Naive thymus-derived CD8-positive, alpha-beta T cell (primary cell): ENCODE measurements around the gene ANKRD66. TPM values are rescaled to one million over a fixed set of nuclear protein-coding genes. Genes with fewer than 3 reads are reported as not detected.

Experiments
- ATAC-seq, 2 donors: fragments of 150-1000 bp; cut with Tn5 transposase in 1 of 2; sonication (Bioruptor Pico), chemical (Tn5 transposase) in 1 of 2; 1 replicate in 1 of 2; 2 replicates in 1 of 2; pipeline ENCODE4 v1.10.0; 2021; ENCODE audit warnings: mild to moderate bottlenecking in 2 of 2, moderate library complexity in 2 of 2
- POLR2A ChIA-PET: fragments of 350-600 bp; sonication (Branson Sonifier 250); formaldehyde crosslinking; loops from one replicate; lab custom pipeline; 2021; ENCODE audit warnings: antibody characterized with exemption; lab: Charles Lee
- DNase-seq, 10 donors: peaks; one replicate each; pipeline versions ENCODE4 v3.0.0 to v3.0.0-alpha.2; 2020 to 2022
- H3K27ac Mint-ChIP-seq, 10 donors: one replicate each; pipeline ENCODE4 v1.8.0; 2020 to 2022; ENCODE audit warnings: mild to moderate bottlenecking in 10 of 10, mixed read lengths in 10 of 10, moderate library complexity in 4 of 10, inconsistent platforms in 1 of 10
- H3K27me3 Mint-ChIP-seq, 5 donors: one replicate each; pipeline ENCODE4 v1.8.0; 2021 to 2022; ENCODE audit warnings: mixed read lengths in 5 of 5
- H3K36me3 Mint-ChIP-seq, 3 donors: one replicate each; pipeline ENCODE4 v1.8.0; 2020 to 2022; ENCODE audit warnings: mixed read lengths in 3 of 3, mild to moderate bottlenecking in 2 of 3, inconsistent platforms in 1 of 3
- H3K4me1 Mint-ChIP-seq, 4 donors: one replicate each; pipeline ENCODE4 v1.8.0; 2021 to 2022; ENCODE audit warnings: mixed read lengths in 4 of 4
- H3K4me3 Mint-ChIP-seq, 10 donors: one replicate each; pipeline ENCODE4 v1.8.0; 2020 to 2022; ENCODE audit warnings: mild to moderate bottlenecking in 10 of 10, mixed read lengths in 10 of 10, moderate library complexity in 6 of 10, inconsistent platforms in 1 of 10
- H3K9me3 Mint-ChIP-seq, 9 donors: one replicate each; pipeline ENCODE4 v1.8.0; 2020 to 2022; ENCODE audit warnings: mixed read lengths in 9 of 9, mild to moderate bottlenecking in 3 of 9, inconsistent platforms in 1 of 9, moderate library complexity in 1 of 9
- polyA plus RNA-seq, 3 donors: library from polyadenylated mRNA; unstranded; fragments of 300-500 nt; fragmentation: Illumina TruSeq; gene quantifications; one replicate each; pipeline ENCODE4 v1.2.3, GENCODE V29; 2021
- total RNA-seq, 8 experiments: library from RNA in 2 of 8; stranded (reverse) in 2 of 8; gene quantifications; one replicate each; pipeline ENCODE4 v1.2.3 and lab custom pipeline; 2021 to 2026

Gene ANKRD66
- total and polyA plus RNA-seq, 5 experiments from 2014 or later, result not detected

- Mint-ChIP-seq H3K9me3 (no peaks in the 10 kb centered on the region), H3K4me1 (no peaks in the 10 kb centered on the region), H3K27ac (no peak overlapping the region), H3K36me3 (no peaks in the 10 kb centered on the region), H3K27me3 (peaks cover 4 to 9% (median 7%) of the 10 kb centered on the region in 5 donors), H3K4me3 (no peak overlapping the region)
- POLR2A ChIA-PET, result no interaction called here
- peak in 1 of 10 donors; percentile 11 for DNase-seq
- ATAC-seq, result no peak
These were observed 35.0 kb downstream of the ANKRD66 start for GRCh38 chr6:46781478-46782378.

- no peaks in the 10 kb centered on the region for H3K36me3 Mint-ChIP-seq
- H3K27ac Mint-ChIP-seq, result no peak overlapping the region
- POLR2A ChIA-PET, result no interaction called here
- H3K4me1 Mint-ChIP-seq, result no peaks in the 10 kb centered on the region
- DNase-seq (no peak), ATAC-seq (no peak)
- no peaks in the 10 kb centered on the region for H3K9me3 Mint-ChIP-seq
- H3K27me3 Mint-ChIP-seq, result peaks cover 0 to 13% (median 6%) of the 10 kb centered on the region in 5 donors
- H3K4me3 Mint-ChIP-seq, result no peak overlapping the region
These were observed 37.8 kb downstream of the ANKRD66 start for GRCh38 chr6:46784535-46784934.

GRCh38 chr6:46787871-46788540 is 41.3 kb downstream of the ANKRD66 start:
- no peak for DNase-seq
- no peak overlapping the region for H3K4me3 Mint-ChIP-seq
- ATAC-seq, result no peak
- H3K9me3 Mint-ChIP-seq, result no peaks in the 10 kb centered on the region
- POLR2A ChIA-PET, result no interaction called here
- H3K27me3 Mint-ChIP-seq, result peaks cover 0 to 9% (median 4%) of the 10 kb centered on the region in 5 donors
- H3K36me3 Mint-ChIP-seq, result no peaks in the 10 kb centered on the region
- H3K27ac Mint-ChIP-seq, result no peak overlapping the region
- H3K4me1 Mint-ChIP-seq, result no peaks in the 10 kb centered on the region

- POLR2A ChIA-PET, result no interaction called here
- H3K4me1 Mint-ChIP-seq, result no peaks in the 10 kb centered on the region
- no peaks in the 10 kb centered on the region for H3K36me3 Mint-ChIP-seq
- ATAC-seq, result no peak
- no peak for DNase-seq
- H3K27me3 Mint-ChIP-seq, result peaks cover 0 to 9% (median 4%) of the 10 kb centered on the region in 5 donors
- no peak overlapping the region for H3K4me3 Mint-ChIP-seq
- H3K27ac Mint-ChIP-seq, result no peak overlapping the region
- no peaks in the 10 kb centered on the region for H3K9me3 Mint-ChIP-seq
These were observed 42.1 kb downstream of the ANKRD66 start for GRCh38 chr6:46788791-46789190.

GRCh38 chr6:46789434-46790354 is 43.0 kb downstream of the ANKRD66 start:
- POLR2A ChIA-PET, result no interaction called here
- peaks cover 0 to 9% (median 4%) of the 10 kb centered on the region in 5 donors for H3K27me3 Mint-ChIP-seq

GRCh38 chr6:46790355-46790874 is 43.7 kb downstream of the ANKRD66 start:
- H3K4me3 Mint-ChIP-seq, result no peak overlapping the region
- ATAC-seq, result no peak
- no peak for DNase-seq

More at GRCh38 chr6:46789434-46790354, 43.0 kb downstream of the ANKRD66 start:
- no peak for ATAC-seq
- Mint-ChIP-seq H3K9me3 (no peaks in the 10 kb centered on the region), H3K36me3 (no peaks in the 10 kb centered on the region), H3K4me3 (no peak overlapping the region), H3K27ac (no peak overlapping the region), H3K4me1 (no peaks in the 10 kb centered on the region)
- DNase-seq, result no peak

GRCh38 chr6:46792635-46793034 is 45.9 kb downstream of the ANKRD66 start:
- no peaks in the 10 kb centered on the region for H3K36me3 Mint-ChIP-seq
- no peaks in the 10 kb centered on the region for H3K4me1 Mint-ChIP-seq
- ATAC-seq (no peak), DNase-seq (no peak)
- peaks cover 3 to 29% (median 8%) of the 10 kb centered on the region in 5 donors for H3K27me3 Mint-ChIP-seq
- POLR2A ChIA-PET, result no interaction called here
- H3K27ac Mint-ChIP-seq, result no peak overlapping the region
- H3K4me3 Mint-ChIP-seq, result no peak overlapping the region
- no peaks in the 10 kb centered on the region for H3K9me3 Mint-ChIP-seq

More at GRCh38 chr6:46790355-46790874, 43.7 kb downstream of the ANKRD66 start:
- Mint-ChIP-seq H3K9me3 (no peaks in the 10 kb centered on the region), H3K4me1 (no peaks in the 10 kb centered on the region), H3K36me3 (no peaks in the 10 kb centered on the region), H3K27me3 (peaks cover 3 to 15% (median 7%) of the 10 kb centered on the region in 5 donors), H3K27ac (no peak overlapping the region)
- POLR2A ChIA-PET, result no interaction called here

GRCh38 chr6:46793138-46793537 is 46.4 kb downstream of the ANKRD66 start, which contains the start of gene MEP1A:
TSS of gene MEP1A (plus strand) at chr6:46793389. CDS start at chr6:46793399, 10 bp downstream.
- Mint-ChIP-seq H3K27me3 (peaks cover 3 to 34% (median 8%) of the 10 kb centered on the region in 5 donors), H3K4me3 (no peak within 1 kb of the TSS), H3K4me1 (no peaks in the 10 kb centered on the region), H3K36me3 (no peaks in the 10 kb centered on the region), H3K9me3 (no peaks in the 10 kb centered on the region), H3K27ac (no peak within 1 kb of the TSS)
- no peak for ATAC-seq
- no peak for DNase-seq
- POLR2A ChIA-PET, result no interaction called here

- Mint-ChIP-seq H3K27me3 (peaks cover 3 to 35% (median 8%) of the 10 kb centered on the region in 5 donors), H3K4me1 (no peaks in the 10 kb centered on the region), H3K36me3 (no peaks in the 10 kb centered on the region), H3K9me3 (no peaks in the 10 kb centered on the region), H3K4me3 (no peak overlapping the region), H3K27ac (no peak overlapping the region)
- no peak for ATAC-seq
- no peak for DNase-seq
- POLR2A ChIA-PET, result no interaction called here
These were observed 47.3 kb downstream of the ANKRD66 start for GRCh38 chr6:46794068-46794467.

GRCh38 chr6:46795816-46796215 is 49.1 kb downstream of the ANKRD66 start:
- no peak overlapping the region for H3K27ac Mint-ChIP-seq

GRCh38 chr6:46796848-46797580 is 50.3 kb downstream of the ANKRD66 start:
- DNase-seq (no peak), ATAC-seq (no peak)
- no peaks in the 10 kb centered on the region for H3K4me1 Mint-ChIP-seq
- H3K9me3 Mint-ChIP-seq, result no peaks in the 10 kb centered on the region
- peak overlapping the region in 1 of 10 donors; percentile 11 for H3K27ac Mint-ChIP-seq
- POLR2A ChIA-PET, result no interaction called here
- no peak overlapping the region for H3K4me3 Mint-ChIP-seq
- no peaks in the 10 kb centered on the region for H3K36me3 Mint-ChIP-seq
- peaks cover 3 to 35% (median 6%) of the 10 kb centered on the region in 5 donors for H3K27me3 Mint-ChIP-seq

More at GRCh38 chr6:46795816-46796215, 49.1 kb downstream of the ANKRD66 start:
- H3K27me3 Mint-ChIP-seq, result peaks cover 3 to 35% (median 8%) of the 10 kb centered on the region in 5 donors
- no peaks in the 10 kb centered on the region for H3K4me1 Mint-ChIP-seq
- H3K36me3 Mint-ChIP-seq, result no peaks in the 10 kb centered on the region
- no peak overlapping the region for H3K4me3 Mint-ChIP-seq
- DNase-seq (no peak), ATAC-seq (no peak)
- POLR2A ChIA-PET, result no interaction called here
- no peaks in the 10 kb centered on the region for H3K9me3 Mint-ChIP-seq
